ENCODE data around the gene FOXD3.
"Not testable (repeated sequence)": the region's sequence is repeated elsewhere in the genome, so short reads cannot be mapped to it uniquely, and the experiment has no call there.

The FOXD3 gene

DNA sequence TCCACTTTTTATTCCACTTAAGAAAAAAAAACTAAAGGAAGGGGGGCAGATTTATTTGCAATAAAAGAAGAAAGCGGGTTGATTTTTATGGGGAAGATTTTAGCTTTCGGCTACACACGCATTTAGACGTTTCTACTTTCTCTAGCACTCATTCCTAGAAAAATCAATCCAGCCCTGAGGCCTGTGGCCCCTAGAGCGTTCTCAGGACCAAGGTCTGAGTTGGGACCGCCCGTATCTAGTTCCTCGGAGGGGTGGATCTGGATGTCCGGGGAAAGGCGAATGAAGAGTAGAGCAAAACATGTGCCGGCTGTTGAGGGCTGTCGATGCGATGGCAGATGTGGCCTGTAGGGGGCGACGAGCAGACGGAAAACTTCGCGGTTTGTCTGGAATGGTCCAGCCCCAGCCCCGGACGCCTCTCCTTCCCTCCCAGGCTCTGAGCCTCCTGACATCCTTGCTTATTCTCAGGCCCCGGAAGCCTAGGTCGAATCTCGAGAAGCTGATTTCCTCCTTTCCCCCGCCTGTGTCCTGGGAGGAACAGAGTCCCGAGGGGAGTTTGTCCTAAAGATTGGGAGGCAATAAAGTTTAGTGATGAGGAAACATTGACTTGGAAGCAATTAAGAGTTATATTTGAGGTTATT lies 5.2 kb downstream of the FOXD3 start:
- H3K9me3 Mint-ChIP-seq, result peaks cover 5% of the 10 kb centered on the region
- H3K27ac Mint-ChIP-seq, result peak overlapping the region; percentile 62
- H3K36me3 Mint-ChIP-seq, result peaks cover 4% of the 10 kb centered on the region
- H3K4me1 Mint-ChIP-seq, result peaks cover 27% of the 10 kb centered on the region
- H3K27me3 Mint-ChIP-seq, result peaks cover 60% of the 10 kb centered on the region
- no peak overlapping the region for H3K4me3 Mint-ChIP-seq

DNA sequence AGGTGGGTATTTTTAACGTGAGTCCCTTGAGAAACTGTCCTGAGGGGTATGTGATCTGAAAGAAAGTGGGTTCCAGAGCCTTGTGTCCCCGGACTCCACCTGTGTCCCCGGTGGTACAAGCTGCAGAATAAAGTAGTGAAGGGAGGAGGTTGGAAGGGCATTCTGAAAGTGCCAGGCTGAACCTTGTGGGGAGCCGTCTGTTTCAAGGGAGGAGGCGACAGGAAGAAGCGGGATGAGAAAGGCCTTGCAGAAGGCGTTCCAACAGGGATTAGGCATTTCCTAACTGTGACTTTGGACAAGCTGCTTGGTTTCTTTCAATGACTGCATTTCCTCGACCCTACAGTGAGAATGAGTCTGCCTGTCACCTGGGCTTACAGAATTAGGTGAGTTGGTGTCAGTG lies 5.8 kb downstream of the FOXD3 start:
- peaks cover 63% of the 10 kb centered on the region for H3K27me3 Mint-ChIP-seq
- peaks cover 27% of the 10 kb centered on the region for H3K4me1 Mint-ChIP-seq
- peaks cover 4% of the 10 kb centered on the region for H3K36me3 Mint-ChIP-seq
- H3K9me3 Mint-ChIP-seq, result peaks cover 5% of the 10 kb centered on the region
- peak overlapping the region; percentile 56 for H3K27ac Mint-ChIP-seq
- no peak overlapping the region for H3K4me3 Mint-ChIP-seq

DNA sequence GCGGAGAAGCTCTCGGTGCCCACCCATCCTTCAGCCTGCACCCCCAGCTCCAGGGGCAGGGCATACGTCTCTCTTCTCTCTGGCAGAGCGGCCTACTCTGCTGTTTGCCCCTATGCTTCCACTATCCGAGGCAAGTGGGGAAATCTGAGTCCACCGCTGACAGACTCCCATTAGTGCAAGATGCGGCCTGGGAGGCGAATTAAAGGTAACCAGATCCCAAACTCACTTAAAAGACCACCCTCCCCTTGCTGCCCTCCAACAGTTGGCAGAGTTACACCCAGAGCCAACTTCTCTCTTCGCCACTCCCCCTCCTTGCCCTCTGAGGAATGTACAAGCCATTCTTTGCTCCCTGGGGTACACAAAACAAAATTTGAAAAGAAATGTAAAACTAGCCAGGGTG lies 6.4 kb downstream of the FOXD3 start:
- Mint-ChIP-seq H3K36me3 (peaks cover 4% of the 10 kb centered on the region), H3K4me1 (peaks cover 24% of the 10 kb centered on the region), H3K9me3 (peaks cover 5% of the 10 kb centered on the region), H3K27me3 (peaks cover 64% of the 10 kb centered on the region), H3K27ac (no peak overlapping the region), H3K4me3 (no peak overlapping the region)

GRCh38 chr1:63329621-63330330 lies 7.4 kb downstream of the FOXD3 start:
- peaks cover 5% of the 10 kb centered on the region for H3K9me3 Mint-ChIP-seq
- peaks cover 4% of the 10 kb centered on the region for H3K36me3 Mint-ChIP-seq
- H3K4me3 Mint-ChIP-seq, result no peak overlapping the region
- peaks cover 20% of the 10 kb centered on the region for H3K4me1 Mint-ChIP-seq
- peaks cover 66% of the 10 kb centered on the region for H3K27me3 Mint-ChIP-seq
- peak overlapping the region; percentile 59 for H3K27ac Mint-ChIP-seq

DNA sequence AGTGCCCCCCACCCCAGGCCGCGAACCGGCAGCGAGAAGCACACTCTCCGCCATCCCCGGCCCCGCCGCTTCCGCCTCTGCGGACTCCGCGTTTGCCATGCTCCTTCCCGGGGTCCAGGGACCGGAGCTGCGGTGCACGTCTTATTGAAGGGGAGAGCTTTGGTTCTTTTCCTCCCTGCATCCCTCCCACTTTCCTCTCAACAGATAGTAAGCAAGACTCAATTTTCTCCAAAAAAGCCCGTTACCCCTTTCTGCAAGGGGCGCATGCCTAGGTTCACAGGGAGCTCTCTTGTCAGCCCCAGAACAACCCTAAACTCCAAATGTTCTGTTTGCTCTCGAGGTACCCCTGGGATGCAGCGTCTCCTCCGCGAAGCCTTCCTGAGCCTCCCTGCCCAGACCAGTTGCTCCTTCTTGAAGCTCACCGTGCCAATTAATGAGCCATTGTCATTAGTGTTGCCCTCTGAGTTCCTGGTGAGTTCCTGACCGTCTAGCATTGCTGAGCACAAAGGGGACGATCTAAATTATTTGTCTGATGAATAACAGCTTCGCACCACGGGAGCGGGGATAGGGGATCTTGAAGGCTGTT lies 8.1 kb downstream of the FOXD3 start:
- Mint-ChIP-seq H3K27ac (peak overlapping the region; percentile 33), H3K4me1 (peaks cover 20% of the 10 kb centered on the region), H3K9me3 (peaks cover 5% of the 10 kb centered on the region), H3K27me3 (peaks cover 69% of the 10 kb centered on the region), H3K4me3 (no peak overlapping the region), H3K36me3 (peaks cover 4% of the 10 kb centered on the region)

DNA sequence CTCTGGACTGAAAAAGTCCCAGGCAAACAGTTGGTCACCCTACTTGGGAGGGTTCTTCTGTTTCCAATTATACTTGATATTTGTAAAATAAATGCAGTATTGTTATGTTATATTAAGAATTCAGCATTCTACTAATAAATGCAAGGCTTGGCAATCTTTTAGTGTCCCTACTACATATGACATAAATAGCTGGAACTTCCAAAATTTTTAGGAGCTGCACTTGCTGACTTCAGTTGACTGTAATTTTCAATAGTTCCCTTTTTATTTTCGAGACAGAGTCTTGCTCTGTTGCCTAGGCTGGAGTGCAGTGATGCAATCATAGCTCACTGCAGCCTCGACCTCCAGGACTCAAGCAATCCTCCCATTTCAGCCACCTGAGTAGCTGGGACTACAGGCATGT lies 20.0 kb downstream of the FOXD3 start:
- Mint-ChIP-seq H3K4me1 (no peaks in the 10 kb centered on the region), H3K9me3 (no peaks in the 10 kb centered on the region), H3K27me3 (peaks cover 8% of the 10 kb centered on the region), H3K4me3 (no peak overlapping the region), H3K36me3 (no peaks in the 10 kb centered on the region), H3K27ac (no peak overlapping the region)

DNA sequence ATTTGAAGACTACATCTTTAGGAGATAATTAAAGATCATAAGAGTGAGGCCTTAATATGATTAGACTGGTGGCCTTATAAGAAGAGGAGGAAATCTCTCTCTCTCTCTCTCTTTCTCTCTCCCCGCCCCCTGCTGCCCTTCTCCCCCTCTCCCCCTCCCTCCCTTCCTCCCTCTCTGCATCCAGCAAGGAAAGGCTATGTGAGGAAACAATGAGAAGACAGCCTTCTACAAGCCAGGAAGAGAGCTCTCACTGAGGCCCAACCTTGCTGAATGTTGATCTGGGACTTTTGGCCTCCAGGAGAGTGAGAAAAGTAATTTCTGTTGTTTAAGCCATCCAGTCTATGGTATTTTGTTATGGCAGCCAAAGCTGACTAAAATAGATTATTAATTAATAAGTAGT lies 21.6 kb downstream of the FOXD3 start:
- H3K4me1 Mint-ChIP-seq, result no peaks in the 10 kb centered on the region
- H3K9me3 Mint-ChIP-seq, result no peaks in the 10 kb centered on the region
- H3K4me3 Mint-ChIP-seq, result no peak overlapping the region
- no peak overlapping the region for H3K27ac Mint-ChIP-seq
- H3K27me3 Mint-ChIP-seq, result peaks cover 8% of the 10 kb centered on the region
- no peaks in the 10 kb centered on the region for H3K36me3 Mint-ChIP-seq

- Mint-ChIP-seq H3K9me3 (no peaks in the 10 kb centered on the region), H3K27me3 (peaks cover 18% of the 10 kb centered on the region), H3K4me3 (no peak overlapping the region), H3K36me3 (no peaks in the 10 kb centered on the region), H3K4me1 (no peaks in the 10 kb centered on the region), H3K27ac (no peak overlapping the region)
Observed at GRCh38 chr1:63350320-63350719, 28.0 kb downstream of the FOXD3 start.

- Mint-ChIP-seq H3K4me3 (no peak overlapping the region), H3K36me3 (no peaks in the 10 kb centered on the region), H3K9me3 (no peaks in the 10 kb centered on the region), H3K27me3 (peaks cover 15% of the 10 kb centered on the region), H3K4me1 (no peaks in the 10 kb centered on the region), H3K27ac (no peak overlapping the region)
Observed at GRCh38 chr1:63352736-63353135, 30.4 kb downstream of the FOXD3 start.

GRCh38 chr1:63356234-63356633 lies 33.9 kb downstream of the FOXD3 start:
- not testable (repeated sequence) for H3K4me3 Mint-ChIP-seq, H3K27ac Mint-ChIP-seq, H3K4me1 Mint-ChIP-seq, H3K36me3 Mint-ChIP-seq, H3K9me3 Mint-ChIP-seq
- H3K27me3 Mint-ChIP-seq, result peaks cover 21% of the 10 kb centered on the region

DNA sequence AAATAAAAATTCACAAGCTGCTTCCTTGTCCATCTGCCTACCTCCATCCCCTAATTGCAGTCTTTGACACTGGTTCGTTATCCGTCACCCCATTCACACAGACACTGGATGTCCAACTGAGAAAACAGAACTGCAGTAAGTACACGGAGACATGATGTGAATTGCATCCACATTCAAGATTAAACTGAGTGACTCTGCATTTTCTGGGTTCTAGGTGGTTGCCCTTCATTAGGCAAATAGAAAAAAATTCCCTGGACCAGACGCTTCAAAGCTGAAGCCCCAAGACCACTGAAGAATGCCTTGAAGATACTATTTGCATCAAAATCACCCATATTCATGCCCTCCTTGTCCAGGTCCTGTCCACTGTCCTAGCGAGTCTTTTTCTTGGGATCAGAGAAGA lies 37.2 kb downstream of the FOXD3 start:
- Mint-ChIP-seq H3K27me3 (peaks cover 14% of the 10 kb centered on the region), H3K9me3 (no peaks in the 10 kb centered on the region), H3K36me3 (no peaks in the 10 kb centered on the region), H3K4me1 (no peaks in the 10 kb centered on the region), H3K4me3 (no peak overlapping the region), H3K27ac (no peak overlapping the region)

- Mint-ChIP-seq H3K27me3 (peaks cover 10% of the 10 kb centered on the region), H3K4me3 (no peak overlapping the region), H3K9me3 (no peaks in the 10 kb centered on the region), H3K27ac (no peak overlapping the region), H3K36me3 (no peaks in the 10 kb centered on the region), H3K4me1 (peaks cover 11% of the 10 kb centered on the region)
Observed at GRCh38 chr1:63362073-63362472, 39.7 kb downstream of the FOXD3 start.

DNA sequence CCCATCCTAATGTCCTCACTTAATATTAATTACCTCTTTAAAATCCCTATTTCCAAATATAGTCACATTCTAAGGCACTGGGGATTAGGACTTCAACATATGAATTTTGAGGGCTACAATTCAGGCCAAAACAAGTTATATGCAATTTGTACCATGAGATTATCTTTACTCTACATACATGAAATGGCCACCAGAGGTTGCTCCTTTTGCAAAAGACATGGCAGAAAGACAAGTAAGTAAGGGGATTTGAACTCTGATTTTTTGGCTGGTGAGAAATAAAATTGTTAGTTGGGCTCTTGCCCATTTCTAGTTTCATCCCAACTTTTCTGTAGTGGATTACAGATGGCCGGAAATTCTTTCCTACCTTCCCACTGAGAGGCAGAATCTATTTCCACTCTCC lies 40.2 kb downstream of the FOXD3 start:
- Mint-ChIP-seq H3K4me1 (peaks cover 12% of the 10 kb centered on the region), H3K9me3 (no peaks in the 10 kb centered on the region), H3K36me3 (no peaks in the 10 kb centered on the region), H3K4me3 (no peak overlapping the region), H3K27ac (no peak overlapping the region), H3K27me3 (peaks cover 10% of the 10 kb centered on the region)

DNA sequence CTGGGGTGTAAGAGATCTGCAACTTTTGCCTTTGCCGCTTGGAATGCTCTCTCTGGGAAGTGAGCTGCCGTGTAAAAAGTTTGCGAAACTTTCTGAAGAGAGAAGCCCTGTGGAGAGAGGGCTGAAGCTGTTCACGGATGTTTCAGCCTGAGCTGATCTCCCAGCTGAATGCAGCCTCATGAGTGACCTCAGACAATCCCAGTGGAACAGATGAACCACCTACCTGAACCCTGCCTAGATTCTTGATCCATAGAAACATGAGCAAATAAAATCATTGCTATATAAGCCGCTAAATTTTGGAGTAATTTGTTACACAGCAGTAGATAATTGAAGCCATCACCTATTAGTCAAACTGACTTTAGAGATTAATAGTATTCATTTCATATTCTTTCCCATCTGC lies 40.6 kb downstream of the FOXD3 start:
- H3K36me3 Mint-ChIP-seq, result no peaks in the 10 kb centered on the region
- H3K27ac Mint-ChIP-seq, result no peak overlapping the region
- H3K27me3 Mint-ChIP-seq, result peaks cover 10% of the 10 kb centered on the region
- H3K4me3 Mint-ChIP-seq, result no peak overlapping the region
- H3K4me1 Mint-ChIP-seq, result peaks cover 12% of the 10 kb centered on the region
- no peaks in the 10 kb centered on the region for H3K9me3 Mint-ChIP-seq

DNA sequence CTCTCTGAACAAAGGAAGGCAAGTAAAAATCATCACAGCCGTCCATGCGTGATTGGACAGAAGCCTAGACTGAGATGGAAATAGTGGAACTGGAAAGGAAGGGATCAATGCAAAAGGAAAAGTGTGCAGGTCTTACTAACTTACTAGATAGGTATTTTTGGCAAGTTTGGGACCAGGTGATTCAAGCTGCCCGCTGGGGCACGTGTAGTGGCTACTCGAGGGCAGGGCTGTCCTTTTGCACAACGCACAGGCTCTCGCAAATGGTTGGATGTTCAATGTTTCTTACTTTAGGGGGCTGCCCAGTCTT lies 44.5 kb downstream of the FOXD3 start:
- peaks cover 3% of the 10 kb centered on the region for H3K27me3 Mint-ChIP-seq
- H3K4me1 Mint-ChIP-seq, result peaks cover 30% of the 10 kb centered on the region
- H3K36me3 Mint-ChIP-seq, result peaks cover 6% of the 10 kb centered on the region
- H3K9me3 Mint-ChIP-seq, result no peaks in the 10 kb centered on the region
- H3K27ac Mint-ChIP-seq, result peak overlapping the region; percentile 97
- peak overlapping the region; percentile 87 for H3K4me3 Mint-ChIP-seq

DNA sequence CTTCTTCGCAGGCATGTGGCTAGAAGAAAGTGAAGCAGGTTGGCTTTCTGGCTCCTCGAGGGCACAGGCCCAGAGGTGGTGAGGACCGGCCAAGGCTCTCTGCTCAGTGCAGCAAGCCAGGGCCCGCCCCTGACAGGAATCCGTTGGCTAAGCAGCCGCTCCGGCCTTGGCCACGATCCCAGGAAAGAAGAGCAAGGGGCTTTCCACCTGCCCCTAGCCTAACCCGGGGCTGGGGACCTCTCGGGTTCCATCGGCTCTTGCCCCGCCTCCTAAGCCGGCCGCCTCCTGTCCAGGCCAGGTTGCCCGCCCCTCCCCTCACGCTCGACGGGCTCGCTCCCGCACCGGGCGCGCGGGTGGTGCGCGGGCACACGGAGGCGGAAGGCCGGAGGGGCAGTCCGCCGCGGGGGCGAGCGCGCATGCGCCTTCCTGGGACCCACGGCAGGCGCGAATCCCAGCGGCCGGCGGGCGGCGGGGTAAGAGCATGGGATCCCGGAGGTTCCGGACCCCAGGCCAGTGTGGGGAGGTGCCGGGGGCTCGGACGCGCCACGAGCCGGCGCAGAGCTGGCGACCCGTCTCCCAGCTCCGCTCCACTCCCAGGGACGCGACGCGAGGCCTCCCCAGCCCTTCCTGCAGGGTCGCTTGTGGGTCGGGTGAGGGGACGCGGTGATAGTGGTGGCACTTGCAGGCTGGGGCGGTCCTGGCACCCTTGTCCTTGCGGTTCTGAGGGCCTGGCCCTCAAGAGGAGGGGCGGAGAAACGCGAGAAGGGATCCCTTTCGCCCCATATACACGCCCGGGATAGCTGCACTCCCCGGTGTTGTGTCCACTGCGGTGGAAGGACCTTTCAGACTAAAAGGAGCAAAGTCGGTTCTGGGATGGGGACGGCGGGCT lies 45.1 kb downstream of the FOXD3 start, which contains the start of gene ALG6:
Gene ALG6, plus strand, starts transcription at position 413 of the 889 bp plus-strand sequence. CDS start 3,351 bp downstream, outside the sequence.
- Mint-ChIP-seq H3K27me3 (peaks cover 2% of the 10 kb centered on the region), H3K9me3 (no peaks in the 10 kb centered on the region), H3K4me3 (peak within 1 kb of the TSS; percentile 97), H3K27ac (peak within 1 kb of the TSS; percentile 97), H3K36me3 (peaks cover 8% of the 10 kb centered on the region), H3K4me1 (peaks cover 30% of the 10 kb centered on the region)
